K562 (cell line): ENCODE measurements around the gene BCL7C. TPM values are rescaled to one million over a fixed set of nuclear protein-coding genes. Genes with fewer than 3 reads are reported as not detected.

Experiments used
- E2F6 ChIP-seq, 2 experiments: IDR thresholded peaks; 2 replicates each; pipeline ENCODE4 v1.6.1; 2011; ENCODE audit warnings: borderline replicate concordance in 1 of 2, control low read depth in 1 of 2, low read depth in 1 of 2, low read length in 1 of 2, mild to moderate bottlenecking in 1 of 2, mixed read lengths in 1 of 2, moderate library complexity in 1 of 2; ENCODE audit not compliant: insufficient read depth in 1 of 2, insufficient read length in 1 of 2, poor library complexity in 1 of 2, severe bottlenecking in 1 of 2; ENCODE audit errors: extremely low read depth in 1 of 2
- EHMT2 ChIP-seq: fragments of 450-650 bp; IDR thresholded peaks from 2 replicates; pipeline ENCODE4 v1.6.1; 2018; ENCODE audit warnings: antibody characterized with exemption
- HOXB6 ChIP-seq: fragments of 250-450 bp; sonication (Bioruptor Pico); IDR thresholded peaks from 2 replicates; pipeline ENCODE4 v1.5.1; 2022; ENCODE audit warnings: mild to moderate bottlenecking, borderline replicate concordance
- NEUROD1 ChIP-seq: fragments of 150-350 bp; IDR thresholded peaks from 2 replicates; pipeline ENCODE4 v1.6.1; 2014; ENCODE audit warnings: borderline replicate concordance, low read length, low read depth; ENCODE audit not compliant: partially characterized antibody
- POLR2B ChIP-seq: fragments of 450-650 bp; IDR thresholded peaks from 2 replicates; pipeline ENCODE4 v1.6.1; 2018; ENCODE audit warnings: low read depth; ENCODE audit not compliant: partially characterized antibody
- RBM25 ChIP-seq: fragments of 200-400 bp; formaldehyde crosslinking; IDR thresholded peaks from 2 replicates; pipeline ENCODE4 v1.6.1; 2018; ENCODE audit warnings: low read length, low read depth, moderate library complexity; ENCODE audit not compliant: severe bottlenecking
- SLC30A9 ChIP-seq: fragments of 250-450 bp; sonication (Bioruptor Pico); IDR thresholded peaks from 2 replicates; pipeline ENCODE4 v1.8.0; 2022; ENCODE audit warnings: mild to moderate bottlenecking, moderate library complexity
- SRSF1 ChIP-seq: fragments of 200-400 bp; formaldehyde crosslinking; IDR thresholded peaks from 2 replicates; pipeline ENCODE4 v1.6.1; 2017; ENCODE audit warnings: mild to moderate bottlenecking, low read depth, low read length, moderate library complexity
- ZBTB17 ChIP-seq: fragments of 450-650 bp; formaldehyde crosslinking; IDR thresholded peaks from 2 replicates; pipeline ENCODE4 v1.4.0; 2020; ENCODE audit warnings: mild to moderate bottlenecking
- ZNF444 ChIP-seq: fragments of 250-450 bp; sonication (Bioruptor Pico); IDR thresholded peaks from 2 replicates; pipeline ENCODE4 v1.4.0; 2020; ENCODE audit warnings: mild to moderate bottlenecking, moderate library complexity
- ZNF695 ChIP-seq: fragments of 450-650 bp; formaldehyde crosslinking; IDR thresholded peaks from 2 replicates; pipeline ENCODE4 v1.4.0; 2020; ENCODE audit warnings: mild to moderate bottlenecking, moderate library complexity
- polyA plus RNA-seq, 8 experiments: library from polyadenylated mRNA; depleted of rRNA in 4 of 8; stranded (reverse) in 5 of 8; unstranded in 3 of 8; fragments of >200 nt; fragmentation: Nextera tagmentation in 2 of 8; fragmentation: Illumina TruSeq in 1 of 8; extraction: Ambion mirVana in 2 of 8; extraction: Trizol in 1 of 8; gene quantifications; 2 replicates each; pipeline versions ENCODE4 v1.2.1 to v1.2.3, GENCODE V29; 2011 to 2014; ENCODE audit warnings: inconsistent platforms in 1 of 8, missing spikeins in 1 of 8
- total RNA-seq, 7 experiments: library from RNA; depleted of rRNA in 6 of 7; stranded (reverse); fragments of >200 nt in 6 of 7; fragmentation: Illumina TruSeq in 2 of 7; extraction: Trizol in 2 of 7; gene quantifications; 2 replicates each; pipeline versions ENCODE4 v1.2.1 to v1.2.3, GENCODE V29; 2011 to 2021; ENCODE audit warnings: low replicate concordance in 1 of 7
- TF ChIP-seq, protein P1 (sequence below): fragments of 200-800 bp; sonication (Bioruptor generic); IDR thresholded peaks from 2 replicates; pipeline ENCODE4 v1.6.1; 2016; ENCODE audit warnings: missing genetic modification characterization, missing compliant biosample characterization
- TF ChIP-seq, protein P2 (sequence below), 2 experiments: fragments of 200-800 bp in 1 of 2; sonication (Bioruptor generic) in 1 of 2; sonication (generic) in 1 of 2; formaldehyde crosslinking in 1 of 2; IDR thresholded peaks in 1 of 2; conservative IDR thresholded peaks in 1 of 2; 2 replicates each; pipeline versions ENCODE4 v1.5.0 to v1.6.1; 2016 to 2020; ENCODE audit warnings: missing compliant biosample characterization in 1 of 2, missing genetic modification characterization in 1 of 2, missing genetic modification reagents in 1 of 2
- TF ChIP-seq, protein P3 (sequence below): IDR thresholded peaks from 2 replicates; pipeline ENCODE4 v1.6.1; 2011; ENCODE audit warnings: borderline replicate concordance, low read depth, mild to moderate bottlenecking, moderate library complexity, low read length; ENCODE audit not compliant: insufficient read depth, poor library complexity, severe bottlenecking

BCL7C gene
- total and polyA plus RNA-seq, 9 of the 15 experiments (the other 6 are each of a cell fraction or from before 2014, with no cell fraction given), result 1.7 to 85.8 (median 19.6) TPM

DNA sequence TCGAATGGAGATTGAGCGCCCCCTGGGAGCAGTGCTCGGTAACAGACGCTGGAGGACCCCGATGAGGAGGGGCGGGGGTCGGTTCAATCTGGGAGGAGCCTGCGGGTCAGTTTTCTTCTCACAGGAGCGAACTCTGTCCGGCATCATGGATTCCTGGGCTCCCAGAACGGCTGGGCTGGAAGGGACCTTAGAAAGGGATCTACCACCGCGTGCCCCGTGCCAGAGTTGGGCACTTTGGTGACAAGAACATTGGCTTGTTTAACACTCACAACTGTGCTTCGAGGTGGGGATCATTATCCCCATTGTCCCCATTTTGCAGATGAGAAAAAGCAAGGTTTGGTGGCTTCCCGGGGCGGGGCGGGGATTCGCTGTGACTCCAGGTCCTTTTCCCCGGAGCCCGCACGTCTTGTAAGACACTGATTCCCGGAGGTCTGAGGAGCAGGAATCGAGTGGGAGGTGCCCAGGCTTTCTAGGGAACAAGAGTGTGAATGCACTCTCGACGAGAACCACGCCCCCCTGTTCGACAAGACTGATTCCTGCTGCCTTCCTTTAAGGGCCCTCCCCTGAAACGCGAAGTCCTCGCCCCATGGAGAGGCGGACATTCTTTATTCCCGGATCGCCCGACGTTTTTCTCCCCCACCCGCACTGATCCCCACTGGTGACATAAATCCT, 28.0 kb upstream of the BCL7C start (continued):
- TF ChIP-seq, protein P1, sequence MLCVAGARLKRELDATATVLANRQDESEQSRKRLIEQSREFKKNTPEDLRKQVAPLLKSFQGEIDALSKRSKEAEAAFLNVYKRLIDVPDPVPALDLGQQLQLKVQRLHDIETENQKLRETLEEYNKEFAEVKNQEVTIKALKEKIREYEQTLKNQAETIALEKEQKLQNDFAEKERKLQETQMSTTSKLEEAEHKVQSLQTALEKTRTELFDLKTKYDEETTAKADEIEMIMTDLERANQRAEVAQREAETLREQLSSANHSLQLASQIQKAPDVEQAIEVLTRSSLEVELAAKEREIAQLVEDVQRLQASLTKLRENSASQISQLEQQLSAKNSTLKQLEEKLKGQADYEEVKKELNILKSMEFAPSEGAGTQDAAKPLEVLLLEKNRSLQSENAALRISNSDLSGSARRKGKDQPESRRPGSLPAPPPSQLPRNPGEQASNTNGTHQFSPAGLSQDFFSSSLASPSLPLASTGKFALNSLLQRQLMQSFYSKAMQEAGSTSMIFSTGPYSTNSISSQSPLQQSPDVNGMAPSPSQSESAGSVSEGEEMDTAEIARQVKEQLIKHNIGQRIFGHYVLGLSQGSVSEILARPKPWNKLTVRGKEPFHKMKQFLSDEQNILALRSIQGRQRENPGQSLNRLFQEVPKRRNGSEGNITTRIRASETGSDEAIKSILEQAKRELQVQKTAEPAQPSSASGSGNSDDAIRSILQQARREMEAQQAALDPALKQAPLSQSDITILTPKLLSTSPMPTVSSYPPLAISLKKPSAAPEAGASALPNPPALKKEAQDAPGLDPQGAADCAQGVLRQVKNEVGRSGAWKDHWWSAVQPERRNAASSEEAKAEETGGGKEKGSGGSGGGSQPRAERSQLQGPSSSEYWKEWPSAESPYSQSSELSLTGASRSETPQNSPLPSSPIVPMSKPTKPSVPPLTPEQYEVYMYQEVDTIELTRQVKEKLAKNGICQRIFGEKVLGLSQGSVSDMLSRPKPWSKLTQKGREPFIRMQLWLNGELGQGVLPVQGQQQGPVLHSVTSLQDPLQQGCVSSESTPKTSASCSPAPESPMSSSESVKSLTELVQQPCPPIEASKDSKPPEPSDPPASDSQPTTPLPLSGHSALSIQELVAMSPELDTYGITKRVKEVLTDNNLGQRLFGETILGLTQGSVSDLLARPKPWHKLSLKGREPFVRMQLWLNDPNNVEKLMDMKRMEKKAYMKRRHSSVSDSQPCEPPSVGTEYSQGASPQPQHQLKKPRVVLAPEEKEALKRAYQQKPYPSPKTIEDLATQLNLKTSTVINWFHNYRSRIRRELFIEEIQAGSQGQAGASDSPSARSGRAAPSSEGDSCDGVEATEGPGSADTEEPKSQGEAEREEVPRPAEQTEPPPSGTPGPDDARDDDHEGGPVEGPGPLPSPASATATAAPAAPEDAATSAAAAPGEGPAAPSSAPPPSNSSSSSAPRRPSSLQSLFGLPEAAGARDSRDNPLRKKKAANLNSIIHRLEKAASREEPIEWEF, result no peak
- TF ChIP-seq ZNF444 (CRISPR knock-in tag) (no peak), ZNF695 (CRISPR knock-in tag) (no peak), HOXB6 (CRISPR knock-in tag) (no peak), NEUROD1 (no peak), RBM25 (peak; percentile 92), E2F6 (IDR thresholded peaks at IDR 0.05; ENCODE audit: borderline replicate concordance in 1 of 2, extremely low read depth in 1 of 2, insufficient read depth in 1 of 2, insufficient read length in 1 of 2, low read depth in 1 of 2, low read length in 1 of 2, poor library complexity in 1 of 2, severe bottlenecking in 1 of 2) (peak in 1 of 2 experiments; percentile 34), SRSF1 (no peak), ZBTB17 (CRISPR knock-in tag) (peak; percentile 87), SLC30A9 (CRISPR knock-in tag) (no peak), POLR2B (no peak), EHMT2 (no peak)
- TF ChIP-seq, protein P2, sequence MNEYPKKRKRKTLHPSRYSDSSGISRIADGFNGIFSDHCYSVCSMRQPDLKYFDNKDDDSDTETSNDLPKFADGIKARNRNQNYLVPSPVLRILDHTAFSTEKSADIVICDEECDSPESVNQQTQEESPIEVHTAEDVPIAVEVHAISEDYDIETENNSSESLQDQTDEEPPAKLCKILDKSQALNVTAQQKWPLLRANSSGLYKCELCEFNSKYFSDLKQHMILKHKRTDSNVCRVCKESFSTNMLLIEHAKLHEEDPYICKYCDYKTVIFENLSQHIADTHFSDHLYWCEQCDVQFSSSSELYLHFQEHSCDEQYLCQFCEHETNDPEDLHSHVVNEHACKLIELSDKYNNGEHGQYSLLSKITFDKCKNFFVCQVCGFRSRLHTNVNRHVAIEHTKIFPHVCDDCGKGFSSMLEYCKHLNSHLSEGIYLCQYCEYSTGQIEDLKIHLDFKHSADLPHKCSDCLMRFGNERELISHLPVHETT (CRISPR knock-in tag; conservative IDR thresholded peaks at IDR 0.05 in 1 of 2, IDR thresholded peaks at IDR 0.05 in 1 of 2), result no peak
- TF ChIP-seq, protein P3, sequence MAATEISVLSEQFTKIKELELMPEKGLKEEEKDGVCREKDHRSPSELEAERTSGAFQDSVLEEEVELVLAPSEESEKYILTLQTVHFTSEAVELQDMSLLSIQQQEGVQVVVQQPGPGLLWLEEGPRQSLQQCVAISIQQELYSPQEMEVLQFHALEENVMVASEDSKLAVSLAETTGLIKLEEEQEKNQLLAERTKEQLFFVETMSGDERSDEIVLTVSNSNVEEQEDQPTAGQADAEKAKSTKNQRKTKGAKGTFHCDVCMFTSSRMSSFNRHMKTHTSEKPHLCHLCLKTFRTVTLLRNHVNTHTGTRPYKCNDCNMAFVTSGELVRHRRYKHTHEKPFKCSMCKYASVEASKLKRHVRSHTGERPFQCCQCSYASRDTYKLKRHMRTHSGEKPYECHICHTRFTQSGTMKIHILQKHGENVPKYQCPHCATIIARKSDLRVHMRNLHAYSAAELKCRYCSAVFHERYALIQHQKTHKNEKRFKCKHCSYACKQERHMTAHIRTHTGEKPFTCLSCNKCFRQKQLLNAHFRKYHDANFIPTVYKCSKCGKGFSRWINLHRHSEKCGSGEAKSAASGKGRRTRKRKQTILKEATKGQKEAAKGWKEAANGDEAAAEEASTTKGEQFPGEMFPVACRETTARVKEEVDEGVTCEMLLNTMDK, result peak; percentile 11
